HCEC 1CT (cell line): ENCODE data around the gene JMJD8.

Experiments used
- DNase-seq: peaks from one replicate; pipeline ENCODE4 v3.0.0-alpha.2; 2017

Gene JMJD8

DNA sequence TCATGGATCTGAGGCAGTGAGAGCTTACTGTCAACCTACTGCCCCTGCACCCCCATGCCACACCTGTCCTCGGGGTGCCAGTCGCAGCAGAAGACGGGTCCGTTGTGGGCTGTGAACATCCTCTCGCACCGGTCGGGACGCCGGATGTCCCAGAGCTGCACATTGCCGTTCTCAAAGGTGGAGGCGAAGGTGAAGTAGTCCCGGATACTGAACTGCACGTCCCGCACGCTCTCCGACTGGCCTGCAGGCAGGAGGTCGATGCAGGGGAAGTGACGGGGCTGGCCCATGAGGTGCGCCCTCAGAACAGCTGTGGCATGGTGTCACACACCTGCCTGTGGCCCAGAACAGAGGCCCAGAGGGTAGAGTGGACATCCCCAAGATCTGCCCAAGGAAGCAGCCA, 3.4 kb upstream of the JMJD8 start:
- DNase-seq: no peak

DNA sequence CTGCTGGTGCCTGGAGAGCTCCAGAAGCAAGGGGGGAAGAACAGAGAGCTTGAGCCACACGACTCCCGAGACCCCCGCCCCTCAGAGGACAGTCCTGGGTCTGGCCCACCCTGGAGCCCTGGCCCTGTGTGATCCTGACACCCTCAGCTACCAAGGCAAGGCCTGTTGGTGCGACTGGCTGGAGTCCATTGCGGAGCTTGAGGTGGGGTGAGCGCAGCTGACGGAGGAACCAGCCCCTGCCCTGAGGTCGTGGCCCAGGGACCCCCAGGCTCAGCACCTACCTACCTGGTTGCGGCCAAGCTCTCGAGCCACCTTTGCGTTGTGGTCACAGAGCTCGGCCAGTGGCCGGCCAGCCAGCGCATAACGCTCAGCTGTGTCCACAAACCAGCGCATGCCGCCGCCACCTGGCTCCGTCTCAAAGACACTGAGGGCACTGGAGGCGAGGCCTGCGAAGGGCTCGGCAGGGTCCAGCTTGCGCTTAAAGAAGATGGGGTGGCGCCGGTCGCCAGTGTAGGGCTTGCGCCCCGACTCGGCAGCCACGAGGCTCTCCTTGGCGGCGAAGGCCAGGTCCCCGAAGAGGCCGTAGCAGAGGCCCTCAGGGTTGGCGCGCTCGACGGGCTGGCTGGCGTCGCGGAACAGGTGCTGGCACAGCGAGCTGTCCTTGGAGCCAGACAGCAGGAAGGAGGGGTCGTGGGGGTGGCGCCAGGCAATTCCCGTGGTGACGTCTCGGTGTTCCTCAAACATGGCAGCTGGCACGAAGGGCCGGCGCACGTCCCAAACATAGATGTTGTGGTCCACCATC, 2.5 kb upstream of the JMJD8 start:
- no peak for DNase-seq

- peak; percentile 21 for DNase-seq
These were observed 1.8 kb upstream of the JMJD8 start for GRCh38 chr16:685967-686366.

GRCh38 chr16:684961-685696, 995 bp upstream of the JMJD8 start:
- no peak for DNase-seq

GRCh38 chr16:683396-684070, 601 bp downstream of the JMJD8 start:
- DNase-seq: no peak

DNA sequence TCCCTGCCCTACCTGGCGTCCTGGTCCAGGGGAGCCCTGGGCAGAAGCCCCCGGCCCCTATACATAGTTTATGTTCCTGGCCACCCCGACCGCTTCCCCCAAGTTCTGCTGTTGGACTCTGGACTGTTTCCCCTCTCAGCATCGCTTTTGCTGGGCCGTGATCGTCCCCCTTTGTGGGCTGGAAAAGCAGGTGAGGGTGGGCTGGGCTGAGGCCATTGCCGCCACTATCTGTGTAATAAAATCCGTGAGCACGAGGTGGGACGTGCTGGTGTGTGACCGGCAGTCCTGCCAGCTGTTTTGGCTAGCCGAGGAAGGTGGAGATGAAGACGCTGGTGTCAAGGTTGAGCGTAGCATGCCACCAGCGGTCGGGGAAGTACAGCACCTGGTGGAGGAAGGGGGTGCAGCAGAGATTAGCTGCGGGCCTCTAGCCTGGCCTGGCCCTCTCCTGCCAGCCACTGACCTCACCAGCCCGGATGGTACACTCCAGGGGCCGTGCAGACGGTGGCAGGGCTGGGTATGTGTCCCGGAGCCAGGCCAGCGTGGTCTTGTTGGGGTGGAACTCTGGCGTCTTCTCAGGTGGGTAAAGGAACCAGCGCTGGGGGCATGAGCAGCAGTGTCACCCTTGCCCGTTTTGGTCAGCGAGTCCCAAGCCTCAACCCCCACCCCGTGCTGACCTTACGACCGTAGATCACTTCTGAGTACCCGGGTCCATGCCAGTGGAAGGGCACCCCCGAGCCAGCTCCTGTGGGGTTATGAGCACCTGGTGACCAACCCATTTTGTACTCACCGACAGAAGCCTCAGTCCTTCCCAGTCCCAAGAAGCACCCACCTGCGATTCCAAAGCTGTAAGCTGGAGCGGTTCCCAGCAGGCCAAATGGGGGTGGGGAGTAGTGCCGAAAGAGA, 1.4 kb downstream of the JMJD8 start:
- no peak for DNase-seq

GRCh38 chr16:681746-682427, 2.2 kb downstream of the JMJD8 start:
- no peak for DNase-seq

DNA sequence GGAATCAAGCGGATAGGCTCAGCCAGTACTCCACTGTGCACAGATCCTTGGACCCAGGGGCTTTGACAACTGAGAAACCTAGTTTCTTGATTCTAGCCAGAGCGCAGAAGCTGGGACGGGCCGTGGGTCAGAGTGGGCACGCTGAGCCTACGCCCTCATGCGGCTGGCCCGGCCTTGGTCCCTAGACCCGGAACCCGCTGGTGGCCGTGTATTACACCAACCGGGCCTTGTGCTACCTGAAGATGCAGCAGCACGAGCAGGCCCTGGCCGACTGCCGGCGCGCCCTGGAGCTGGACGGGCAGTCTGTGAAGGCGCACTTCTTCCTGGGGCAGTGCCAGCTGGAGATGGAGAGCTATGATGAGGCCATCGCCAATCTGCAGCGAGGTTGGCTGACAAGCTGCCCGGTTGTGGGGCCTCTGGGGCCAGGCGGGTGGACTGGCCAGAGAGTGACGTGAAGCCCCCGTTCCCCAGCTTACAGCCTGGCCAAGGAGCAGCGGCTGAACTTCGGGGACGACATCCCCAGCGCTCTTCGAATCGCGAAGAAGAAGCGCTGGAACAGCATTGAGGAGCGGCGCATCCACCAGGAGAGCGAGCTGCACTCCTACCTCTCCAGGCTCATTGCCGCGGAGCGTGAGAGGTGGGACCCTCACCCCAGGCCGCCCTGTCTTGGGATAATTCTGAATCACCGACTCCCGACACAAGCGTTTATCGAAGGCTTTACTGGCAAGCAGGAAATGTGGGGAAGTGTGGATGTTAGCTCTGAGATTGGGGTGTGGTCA, 3.0 kb downstream of the JMJD8 start:
- peak; percentile 21 for DNase-seq

- no peak for DNase-seq
These were observed 3.5 kb downstream of the JMJD8 start for GRCh38 chr16:680625-680945.

- DNase-seq: peak; percentile 73
These were observed 4.1 kb downstream of the JMJD8 start, which contains the start of gene STUB1 for GRCh38 chr16:679814-680624. Gene STUB1, plus strand, starts transcription at chr16:680410. Its CDS starts 116 bp downstream, at chr16:680526.

DNA sequence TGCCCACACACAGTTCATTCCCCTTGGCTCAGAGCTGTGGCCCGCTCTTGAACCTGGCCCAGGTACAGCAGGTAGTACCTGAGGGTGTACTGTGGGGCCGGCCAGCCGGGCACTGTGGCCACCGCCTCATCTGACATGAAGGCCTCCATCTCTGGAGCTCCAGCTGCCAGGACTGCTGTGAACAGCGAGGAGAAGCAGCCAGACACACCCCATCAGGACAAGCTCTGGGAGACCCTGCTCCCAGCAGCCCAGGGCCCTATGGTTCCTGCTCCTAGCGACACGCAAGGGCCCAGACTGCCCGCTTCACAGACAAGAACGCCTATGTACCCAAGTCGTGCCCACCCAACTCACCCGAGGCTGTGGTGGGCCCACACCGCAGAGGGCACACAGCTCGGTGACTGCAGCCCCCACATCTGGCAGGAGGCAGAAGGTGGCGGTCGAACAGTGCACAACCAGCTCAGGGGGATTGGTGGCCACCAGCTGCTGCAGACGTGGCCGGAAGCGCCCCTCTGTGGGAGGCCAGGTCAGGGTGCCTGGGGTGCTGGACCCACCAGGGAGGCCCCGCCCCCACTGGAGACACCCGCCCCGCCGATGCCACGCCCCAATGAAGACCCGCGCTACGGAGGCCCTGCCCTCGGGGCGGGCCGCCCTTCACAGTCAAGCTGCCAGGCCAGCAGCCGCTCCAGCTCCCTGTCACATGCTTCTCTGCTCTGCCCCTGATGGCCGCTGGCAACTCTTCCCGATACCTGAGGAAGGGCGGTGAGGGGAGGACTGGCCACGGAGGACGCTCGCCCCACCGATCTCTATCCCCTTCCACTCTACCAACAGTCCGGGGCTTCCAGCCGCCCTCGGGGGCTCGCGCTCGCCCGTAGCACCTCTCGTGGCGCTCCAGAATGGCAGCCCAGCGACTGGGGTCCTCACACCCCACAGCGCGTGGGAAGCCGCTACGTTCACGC, 5.0 kb downstream of the JMJD8 start:
- no peak for DNase-seq

GRCh38 chr16:678209-678857, 5.8 kb downstream of the JMJD8 start:
- no peak for DNase-seq

DNA sequence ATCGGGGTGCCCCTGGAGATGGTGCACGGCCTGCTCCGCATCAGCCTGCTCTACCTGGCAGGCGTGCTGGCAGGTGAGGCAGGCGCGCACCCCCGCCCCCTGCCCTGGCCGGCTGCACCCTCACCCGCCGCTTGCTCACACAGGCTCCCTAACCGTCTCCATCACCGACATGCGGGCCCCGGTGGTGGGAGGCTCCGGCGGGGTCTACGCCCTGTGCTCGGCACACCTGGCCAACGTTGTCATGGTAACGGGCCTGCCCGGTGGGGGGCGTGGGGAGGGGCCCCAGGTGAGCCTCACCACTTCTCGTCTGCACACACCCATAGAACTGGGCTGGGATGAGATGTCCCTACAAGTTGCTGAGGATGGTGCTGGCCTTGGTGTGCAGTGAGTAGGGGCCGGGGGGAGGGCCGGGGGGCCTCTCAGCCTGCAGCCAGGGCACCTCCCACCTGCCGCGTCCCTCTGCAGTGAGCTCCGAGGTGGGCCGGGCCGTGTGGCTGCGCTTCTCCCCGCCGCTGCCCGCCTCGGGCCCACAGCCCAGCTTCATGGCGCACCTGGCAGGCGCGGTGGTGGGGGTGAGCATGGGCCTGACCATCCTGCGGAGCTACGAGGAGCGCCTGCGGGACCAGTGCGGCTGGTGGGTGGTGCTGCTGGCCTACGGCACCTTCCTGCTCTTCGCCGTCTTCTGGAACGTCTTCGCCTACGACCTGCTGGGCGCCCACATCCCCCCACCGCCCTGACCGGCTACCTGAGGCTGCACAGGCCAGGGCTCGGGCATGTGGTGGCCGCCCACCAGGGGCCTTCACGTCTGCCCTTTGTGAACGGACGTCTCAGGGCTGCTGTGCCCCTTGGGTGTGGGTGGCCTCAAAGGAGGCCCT, 6.6 kb downstream of the JMJD8 start:
- no peak for DNase-seq

GRCh38 chr16:676913-677312, 7.2 kb downstream of the JMJD8 start:
- DNase-seq: no peak

- DNase-seq: no peak
These were observed 7.6 kb downstream of the JMJD8 start for GRCh38 chr16:676565-676902.

DNA sequence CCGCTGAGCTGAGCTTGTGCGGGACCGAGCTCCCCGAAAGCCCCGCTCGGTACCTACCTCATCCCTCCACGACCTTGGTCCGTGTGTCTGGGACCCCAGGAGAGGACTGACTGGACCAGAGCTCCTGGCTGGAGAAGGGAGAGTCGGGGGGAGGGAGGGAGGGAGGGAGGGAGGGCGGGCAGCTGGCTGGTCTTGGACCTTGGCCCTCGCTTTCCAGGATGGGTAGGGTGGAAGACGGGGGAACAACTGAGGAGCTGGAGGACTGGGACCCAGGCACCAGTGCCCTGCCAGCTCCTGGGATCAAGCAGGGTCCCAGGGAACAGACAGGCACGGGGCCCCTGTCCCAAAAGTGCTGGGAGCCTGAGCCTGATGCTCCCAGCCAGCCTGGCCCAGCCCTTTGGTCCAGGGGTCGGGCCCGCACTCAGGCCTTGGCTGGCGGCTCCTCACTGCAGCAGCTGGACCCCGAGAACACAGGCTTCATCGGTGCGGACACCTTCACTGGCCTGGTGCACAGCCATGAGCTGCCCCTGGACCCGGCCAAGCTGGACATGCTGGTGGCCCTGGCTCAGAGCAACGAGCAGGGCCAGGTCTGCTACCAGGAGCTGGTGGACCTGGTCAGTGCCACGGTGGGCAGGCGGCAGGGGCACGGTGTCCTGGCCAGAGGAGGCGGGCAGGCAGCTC, 8.1 kb downstream of the JMJD8 start:
- no peak for DNase-seq
